ENCODE measurements around the gene ENO3. TPM values are rescaled to one million over a fixed set of nuclear protein-coding genes. Genes with fewer than 3 reads are reported as not detected.

The ENO3 gene
- total RNA-seq, 2 experiments from 2014 or later: 26.6 to 34.3 TPM

- peaks cover 45% of the 10 kb centered on the region for H3K4me1 Mint-ChIP-seq (ENCODE audit: low read depth)
- ATAC-seq: no peak
Measured at GRCh38 chr17:4944554-4945175, 6.3 kb upstream of the ENO3 start.

GRCh38 chr17:4945176-4945943 is 5.6 kb upstream of the ENO3 start:
- ChIA-PET POLR2A (interaction anchor here (0.6 to 10.0 kb wide), 7 partner anchors 10 to 236 kb away, joined by 3 to 239 read pairs (median 3); partner anchors contain the start of genes CAMTA2 and SPAG7), CTCF (interaction anchor here (1.1 to 3.5 kb wide), 4 partner anchors 22 to 116 kb away, joined by 3 to 13 read pairs (median 4); partner anchors contain the start of genes CHRNE and SPAG7)
- Mint-ChIP-seq H3K4me3 (peak overlapping the region; percentile 97), H3K9me3 (ENCODE audit: insufficient read depth) (no peaks in the 10 kb centered on the region), H3K4me1 (ENCODE audit: low read depth) (peaks cover 46% of the 10 kb centered on the region), H3K36me3 (ENCODE audit: low read depth) (peaks cover 76% of the 10 kb centered on the region), H3K27ac (peak overlapping the region; percentile 88), H3K27me3 (ENCODE audit: low read depth) (no peaks in the 10 kb centered on the region)
- ATAC-seq (peak; percentile 24), DNase-seq (peak; percentile 90)

More at GRCh38 chr17:4944554-4945175, 6.3 kb upstream of the ENO3 start:
- ChIA-PET POLR2A (interaction anchor here (0.6 to 10.0 kb wide), 5 partner anchors 14 to 388 kb away, joined by 3 to 239 read pairs (median 3); partner anchors contain the start of genes C17orf107 and SPAG7), CTCF (interaction anchor here (1.2 kb wide), 1 partner anchor 22 kb away, joined by 4 read pairs; no protein-coding TSS in a partner anchor)
- Mint-ChIP-seq H3K27me3 (ENCODE audit: low read depth) (no peaks in the 10 kb centered on the region), H3K27ac (peak overlapping the region; percentile 88), H3K36me3 (ENCODE audit: low read depth) (peaks cover 81% of the 10 kb centered on the region), H3K4me3 (peak overlapping the region; percentile 97), H3K9me3 (ENCODE audit: insufficient read depth) (no peaks in the 10 kb centered on the region)
- peak; percentile 63 for DNase-seq

GRCh38 chr17:4945944-4946280 is 5.0 kb upstream of the ENO3 start:
- Mint-ChIP-seq H3K4me3 (peak overlapping the region; percentile 97), H3K4me1 (ENCODE audit: low read depth) (peaks cover 52% of the 10 kb centered on the region), H3K27me3 (ENCODE audit: low read depth) (no peaks in the 10 kb centered on the region), H3K9me3 (ENCODE audit: insufficient read depth) (no peaks in the 10 kb centered on the region), H3K27ac (peak overlapping the region; percentile 88), H3K36me3 (ENCODE audit: low read depth) (peaks cover 71% of the 10 kb centered on the region)
- no peak for ATAC-seq
- DNase-seq: no peak
- ChIA-PET CTCF (interaction anchor here (1.1 to 3.5 kb wide), 4 partner anchors 11 to 116 kb away, joined by 3 to 13 read pairs (median 3); partner anchors contain the start of genes CHRNE and SPAG7), POLR2A (interaction anchor here (0.6 to 10.0 kb wide), 8 partner anchors 9 to 236 kb away, joined by 3 to 239 read pairs (median 3); partner anchors contain the start of genes CAMTA2 and SPAG7)

GRCh38 chr17:4946312-4946976 is 4.5 kb upstream of the ENO3 start:
- peaks cover 66% of the 10 kb centered on the region for H3K36me3 Mint-ChIP-seq (ENCODE audit: low read depth)
- ChIA-PET CTCF (interaction anchor here (1.1 to 3.5 kb wide), 5 partner anchors 11 to 115 kb away, joined by 3 to 13 read pairs (median 3); partner anchors contain the start of genes CHRNE and SPAG7), POLR2A (interaction anchor here (1.0 to 10.0 kb wide), 13 partner anchors 6 to 237 kb away, joined by 3 to 239 read pairs (median 4); partner anchors contain the start of genes CAMTA2, RNF167, SLC25A11 and SPAG7)
- ATAC-seq (no peak), DNase-seq (peak; percentile 45)
- no peaks in the 10 kb centered on the region for H3K9me3 Mint-ChIP-seq (ENCODE audit: insufficient read depth)
- peak overlapping the region; percentile 88 for H3K27ac Mint-ChIP-seq
- H3K4me1 Mint-ChIP-seq (ENCODE audit: low read depth): peaks cover 56% of the 10 kb centered on the region
- no peaks in the 10 kb centered on the region for H3K27me3 Mint-ChIP-seq (ENCODE audit: low read depth)
- H3K4me3 Mint-ChIP-seq: peak overlapping the region; percentile 97

GRCh38 chr17:4947010-4947410 is 3.9 kb upstream of the ENO3 start:
- H3K4me3 Mint-ChIP-seq: peak overlapping the region; percentile 97
- no peak for DNase-seq
- H3K9me3 Mint-ChIP-seq (ENCODE audit: insufficient read depth): no peaks in the 10 kb centered on the region
- H3K4me1 Mint-ChIP-seq (ENCODE audit: low read depth): peaks cover 57% of the 10 kb centered on the region
- ChIA-PET POLR2A (interaction anchor here (1.0 to 10.0 kb wide), 11 partner anchors 7 to 216 kb away, joined by 3 to 239 read pairs (median 4); partner anchors contain the start of genes RNF167, SLC25A11 and SPAG7), CTCF (interaction anchor here (1.2 to 3.5 kb wide), 5 partner anchors 10 to 44 kb away, joined by 3 to 13 read pairs (median 4); partner anchors contain the start of genes CHRNE and SPAG7)
- H3K36me3 Mint-ChIP-seq (ENCODE audit: low read depth): peaks cover 60% of the 10 kb centered on the region
- H3K27ac Mint-ChIP-seq: peak overlapping the region; percentile 88
- no peak for ATAC-seq
- H3K27me3 Mint-ChIP-seq (ENCODE audit: low read depth): no peaks in the 10 kb centered on the region

GRCh38 chr17:4947411-4948165 is 3.3 kb upstream of the ENO3 start:
- peaks cover 51% of the 10 kb centered on the region for H3K4me1 Mint-ChIP-seq (ENCODE audit: low read depth)
- CTCF ChIA-PET: interaction anchor here (1.2 to 3.5 kb wide), 3 partner anchors 9 to 38 kb away, joined by 4 to 13 read pairs (median 4); partner anchors contain the start of gene SPAG7

GRCh38 chr17:4948166-4948930 is 2.6 kb upstream of the ENO3 start, which contains the start of gene PFN1:
Gene PFN1, minus strand, starts transcription at chr17:4948530. Its CDS starts 136 bp downstream, at chr17:4948394.
- ATAC-seq (peak; percentile 33), DNase-seq (peak; percentile 96)
- POLR2A ChIA-PET: interaction anchor here (0.8 to 10.0 kb wide), 14 partner anchors 8 to 443 kb away, joined by 3 to 239 read pairs (median 5); partner anchors contain the start of genes C17orf107, CHRNE, INCA1 and KIF1C
- CTCF ChIA-PET: interaction anchor here (1.2 to 3.5 kb wide), 3 partner anchors 9 to 39 kb away, joined by 4 to 13 read pairs (median 4); partner anchors contain the start of gene SPAG7
- H3K9me3 Mint-ChIP-seq (ENCODE audit: insufficient read depth): no peaks in the 10 kb centered on the region
- peaks cover 44% of the 10 kb centered on the region for H3K4me1 Mint-ChIP-seq (ENCODE audit: low read depth)
- H3K27ac Mint-ChIP-seq: peak within 1 kb of the TSS; percentile 99
- no peaks in the 10 kb centered on the region for H3K27me3 Mint-ChIP-seq (ENCODE audit: low read depth)
- peaks cover 46% of the 10 kb centered on the region for H3K36me3 Mint-ChIP-seq (ENCODE audit: low read depth)
- peak within 1 kb of the TSS; percentile 97 for H3K4me3 Mint-ChIP-seq

More at GRCh38 chr17:4947411-4948165, 3.3 kb upstream of the ENO3 start:
- H3K27ac Mint-ChIP-seq: peak overlapping the region; percentile 99
- DNase-seq: peak; percentile 84
- peak overlapping the region; percentile 97 for H3K4me3 Mint-ChIP-seq
- POLR2A ChIA-PET: interaction anchor here (0.8 to 10.0 kb wide), 13 partner anchors 7 to 217 kb away, joined by 3 to 239 read pairs (median 5); partner anchors contain the start of genes C17orf107, CHRNE, RNF167 and SLC25A11
- ATAC-seq: peak; percentile 16
- H3K36me3 Mint-ChIP-seq (ENCODE audit: low read depth): peaks cover 54% of the 10 kb centered on the region
- no peaks in the 10 kb centered on the region for H3K27me3 Mint-ChIP-seq (ENCODE audit: low read depth)
- no peaks in the 10 kb centered on the region for H3K9me3 Mint-ChIP-seq (ENCODE audit: insufficient read depth)

GRCh38 chr17:4948931-4949320 is 2.0 kb upstream of the ENO3 start:
- ATAC-seq (peak; percentile 46), DNase-seq (peak; percentile 84)
- peak overlapping the region; percentile 97 for H3K4me3 Mint-ChIP-seq
- H3K9me3 Mint-ChIP-seq (ENCODE audit: insufficient read depth): no peaks in the 10 kb centered on the region
- H3K27me3 Mint-ChIP-seq (ENCODE audit: low read depth): no peaks in the 10 kb centered on the region
- peak overlapping the region; percentile 99 for H3K27ac Mint-ChIP-seq
- H3K4me1 Mint-ChIP-seq (ENCODE audit: low read depth): peaks cover 39% of the 10 kb centered on the region
- peaks cover 45% of the 10 kb centered on the region for H3K36me3 Mint-ChIP-seq (ENCODE audit: low read depth)
- POLR2A ChIA-PET: interaction anchor here (0.9 to 10.0 kb wide), 10 partner anchors 9 to 444 kb away, joined by 3 to 239 read pairs (median 8); partner anchors contain the start of genes C17orf107, CHRNE, INCA1 and KIF1C
- CTCF ChIA-PET: interaction anchor here (3.5 kb wide), 1 partner anchor 18 kb away, joined by 13 read pairs; the partner anchor contains the start of gene SPAG7

GRCh38 chr17:4949321-4950074 is 1.4 kb upstream of the ENO3 start:
- ChIA-PET POLR2A (interaction anchor here (0.6 to 10.0 kb wide), 11 partner anchors 9 to 444 kb away, joined by 3 to 239 read pairs (median 6); partner anchors contain the start of genes C17orf107, CHRNE, INCA1 and KIF1C), CTCF (interaction anchor here (4.4 kb wide), 1 partner anchor 18 kb away, joined by 16 read pairs; the partner anchor contains the start of gene SPAG7)
- no peaks in the 10 kb centered on the region for H3K9me3 Mint-ChIP-seq (ENCODE audit: insufficient read depth)
- no peaks in the 10 kb centered on the region for H3K27me3 Mint-ChIP-seq (ENCODE audit: low read depth)
- peak overlapping the region; percentile 99 for H3K27ac Mint-ChIP-seq
- peak; percentile 28 for ATAC-seq
- DNase-seq: peak; percentile 84
- H3K36me3 Mint-ChIP-seq (ENCODE audit: low read depth): peaks cover 41% of the 10 kb centered on the region
- H3K4me1 Mint-ChIP-seq (ENCODE audit: low read depth): peaks cover 34% of the 10 kb centered on the region
- peak overlapping the region; percentile 97 for H3K4me3 Mint-ChIP-seq

All from activated CD8-positive, alpha-beta T cell treated with anti-CD3 and anti-CD28 coated beads, Interleukin-2, amount 10 ng/mL, durations not matched to agents 7 days and 5 days (primary cell).